Neural cell (in vitro differentiated cells): ENCODE measurements around the gene ZCCHC24. TPM values are rescaled to one million over a fixed set of nuclear protein-coding genes. Genes with fewer than 3 reads are reported as not detected.

Source experiments
- H2AFZ ChIP-seq: fragments of 200-600, 300-800 bp; sonication (generic), shearing (Covaris generic); 2 replicates; pipeline ENCODE4 v1.6.0; 2014; ENCODE audit warnings: low read depth, mild to moderate bottlenecking, antibody characterized with exemption, low read length, moderate library complexity
- H3F3A ChIP-seq: fragments of 200-600 bp; shearing (Covaris generic); 2 replicates; pipeline ENCODE4 v1.6.1; 2016; ENCODE audit warnings: mild to moderate bottlenecking, moderate library complexity, mixed read lengths, antibody characterized with exemption, low read length; ENCODE audit not compliant: insufficient read depth, poor library complexity, severe bottlenecking
- H3K27ac ChIP-seq: fragments of 200-600, 300-800 bp; sonication (generic), shearing (Covaris generic); 2 replicates; pipeline ENCODE4 v1.5.1; 2014; ENCODE audit warnings: mild to moderate bottlenecking, low read length, moderate library complexity
- H3K27me3 ChIP-seq: fragments of 300-800, 200-600 bp; sonication (generic), shearing (Covaris generic); 2 replicates; pipeline ENCODE4 v1.6.0; 2014; ENCODE audit warnings: mild to moderate bottlenecking, low read depth, low read length, moderate library complexity; ENCODE audit not compliant: insufficient read depth
- H3K36me3 ChIP-seq: fragments of 300-800, 200-600 bp; sonication (generic), shearing (Covaris generic); 2 replicates; pipeline ENCODE4 v1.5.1; 2014; ENCODE audit warnings: mild to moderate bottlenecking, antibody characterized with exemption, low read length, moderate library complexity; ENCODE audit not compliant: insufficient read depth
- H3K4me2 ChIP-seq: fragments of 300-800, 200-600 bp; sonication (generic), shearing (Covaris generic); 2 replicates; pipeline ENCODE4 v1.6.0; 2014; ENCODE audit warnings: mild to moderate bottlenecking, low read length
- H3K4me3 ChIP-seq: fragments of 300-800, 200-600 bp; sonication (generic), shearing (Covaris generic); 2 replicates; pipeline ENCODE4 v1.5.1; 2014; ENCODE audit warnings: mild to moderate bottlenecking, low read length, moderate library complexity
- H3K79me2 ChIP-seq: fragments of 200-600 bp; shearing (Covaris generic); replicated peaks from 2 replicates; pipeline ENCODE4 v1.6.0; 2014; ENCODE audit warnings: mild to moderate bottlenecking, low read length, moderate library complexity; ENCODE audit not compliant: insufficient read depth
- H3K9ac ChIP-seq: fragments of 300-800, 200-600 bp; sonication (generic), shearing (Covaris generic); 2 replicates; pipeline ENCODE4 v1.6.1; 2016; ENCODE audit warnings: mild to moderate bottlenecking, low read length, mixed read lengths
- H3K9me2 ChIP-seq: fragments of 200-600 bp; shearing (Covaris generic); 2 replicates; pipeline ENCODE4 v1.6.1; 2016; ENCODE audit warnings: mild to moderate bottlenecking, low read length, mixed read lengths; ENCODE audit not compliant: insufficient read depth
- H3K9me3 ChIP-seq: fragments of 200-600, 300-800 bp; sonication (generic), shearing (Covaris generic); 2 replicates; pipeline ENCODE4 v1.6.1; 2016; ENCODE audit warnings: mild to moderate bottlenecking, mixed run types, low read length, moderate library complexity, mixed read lengths
- H4K20me1 ChIP-seq: fragments of 200-600 bp; shearing (Covaris generic); 2 replicates; pipeline ENCODE4 v1.6.1; 2016; ENCODE audit warnings: mild to moderate bottlenecking, mixed run types; ENCODE audit not compliant: insufficient read depth
- CTCF ChIP-seq: fragments of 450-650 bp; IDR thresholded peaks from 2 replicates; pipeline ENCODE4 v1.5.1; 2014; ENCODE audit warnings: antibody characterized with exemption, mild to moderate bottlenecking, moderate library complexity; ENCODE audit not compliant: poor library complexity, severe bottlenecking
- EP300 ChIP-seq: fragments of 450-650 bp; conservative IDR thresholded peaks from 2 replicates; pipeline ENCODE4 v1.6.1; 2014; ENCODE audit warnings: antibody characterized with exemption, mild to moderate bottlenecking, moderate library complexity; ENCODE audit not compliant: poor library complexity, severe bottlenecking
- EZH2 ChIP-seq: fragments of 200-600, 300-800 bp; shearing (Covaris generic), sonication (generic); IDR thresholded peaks from 2 replicates; pipeline ENCODE4 v1.6.1; 2014; ENCODE audit warnings: antibody characterized with exemption, low read length, borderline replicate concordance, mild to moderate bottlenecking; ENCODE audit not compliant: insufficient read depth, poor library complexity, severe bottlenecking
- MXI1 ChIP-seq: fragments of 450-650 bp; conservative IDR thresholded peaks from 2 replicates; pipeline ENCODE4 v1.6.1; 2014; ENCODE audit warnings: antibody characterized with exemption, mild to moderate bottlenecking; ENCODE audit not compliant: poor library complexity, severe bottlenecking
- POLR2AphosphoS5 ChIP-seq: IDR thresholded peaks from 2 replicates; pipeline ENCODE4 v1.6.1; 2012
- RAD21 ChIP-seq: fragments of 450-650 bp; conservative IDR thresholded peaks from 2 replicates; pipeline ENCODE4 v1.6.1; 2014; ENCODE audit warnings: antibody characterized with exemption, mild to moderate bottlenecking, moderate library complexity
- REST ChIP-seq: IDR thresholded peaks from 2 replicates; pipeline ENCODE4 v1.6.1; 2012; ENCODE audit warnings: borderline replicate concordance
- SMC3 ChIP-seq: fragments of 450-650 bp; conservative IDR thresholded peaks from 2 replicates; pipeline ENCODE4 v1.6.1; 2014; ENCODE audit warnings: antibody characterized with exemption, mild to moderate bottlenecking, moderate library complexity; ENCODE audit not compliant: poor library complexity
- TAF1 ChIP-seq: IDR thresholded peaks from 2 replicates; pipeline ENCODE4 v1.6.1; 2012; ENCODE audit warnings: low read depth
- polyA plus RNA-seq: library from polyadenylated mRNA; depleted of rRNA; stranded (reverse); fragments of >200 nt; gene quantifications from 2 replicates; pipeline ENCODE4 v1.2.3, GENCODE V29; 2014

The ZCCHC24 gene
- polyA plus RNA-seq, 1 donor from 2014 or later = not detected

GRCh38 chr10:79380125-79380945, 65.1 kb downstream of the ZCCHC24 start (continued):
- TF ChIP-seq SMC3 = no peak
- no peak for TF ChIP-seq MXI1

GRCh38 chr10:79379512-79380124, 65.8 kb downstream of the ZCCHC24 start:
- no peaks in the 10 kb centered on the region for H3K36me3 ChIP-seq
- H3K4me2 ChIP-seq = no peak overlapping the region
- H3K9me3 ChIP-seq = no peaks in the 10 kb centered on the region
- H3K9me2 ChIP-seq = no peaks in the 10 kb centered on the region
- H3K4me3 ChIP-seq = no peak overlapping the region
- H4K20me1 ChIP-seq = no peaks in the 10 kb centered on the region
- no peaks in the 10 kb centered on the region for H3F3A ChIP-seq
- H3K27ac ChIP-seq = no peak overlapping the region
- H2AFZ ChIP-seq = no peak overlapping the region
- no peaks in the 10 kb centered on the region for H3K27me3 ChIP-seq
- H3K9ac ChIP-seq = no peak overlapping the region
- no peak for TF ChIP-seq RAD21
- TF ChIP-seq REST = no peak
- no peak for TF ChIP-seq POLR2AphosphoS5
- TF ChIP-seq EP300 = no peak
- TF ChIP-seq MXI1 = no peak
- TF ChIP-seq CTCF = no peak
- no peak for TF ChIP-seq SMC3
- no peak for TF ChIP-seq EZH2
- no peak for TF ChIP-seq TAF1
- H3K79me2 ChIP-seq = no peaks in the 10 kb centered on the region
